Esophagus mucosa (tissue), 1 donor: ENCODE data around the gene CFAP68. TPM values are rescaled to one million over a fixed set of nuclear protein-coding genes. Genes with fewer than 3 reads are reported as not detected.

Experiments
- ATAC-seq: fragments of 200-7000 bp; cut with Tn5 transposase; one replicate; pipeline ENCODE4 v1.9.1; 2020
- total RNA-seq: library from RNA; stranded (reverse); gene quantifications from one replicate; pipeline ENCODE4 v1.2.4, GENCODE V29; 2023
- donor health status: DM: yes; HTN: yes; CAD: no.

Gene CFAP68
- 22.5 TPM for total RNA-seq

- ATAC-seq, result peak; percentile 95
Observed at GRCh38 chr11:111878849-111879636, at the start of gene CFAP68, which contains the start of gene FDXACB1. Gene CFAP68 (plus strand): TSS chr11:111879541. CDS start chr11:111879561, 20 bp downstream. Gene FDXACB1 (minus strand): TSS chr11:111879165. CDS start chr11:111879132, 33 bp downstream.

- ATAC-seq, result no peak
Observed at GRCh38 chr11:111833524-111833923, 45.8 kb upstream of the CFAP68 start.

- no peak for ATAC-seq
Observed at GRCh38 chr11:111834432-111835163, 44.7 kb upstream of the CFAP68 start.

GRCh38 chr11:111835665-111836064 is 43.7 kb upstream of the CFAP68 start:
- no peak for ATAC-seq

- ATAC-seq, result no peak
Observed at GRCh38 chr11:111836162-111836561, 43.2 kb upstream of the CFAP68 start.

GRCh38 chr11:111836721-111837120 is 42.6 kb upstream of the CFAP68 start:
- no peak for ATAC-seq

- ATAC-seq, result no peak
Observed at GRCh38 chr11:111837366-111837891, 41.9 kb upstream of the CFAP68 start.

- no peak for ATAC-seq
Observed at GRCh38 chr11:111838054-111838453, 41.3 kb upstream of the CFAP68 start.

GRCh38 chr11:111840143-111840542 is 39.2 kb upstream of the CFAP68 start:
- no peak for ATAC-seq

GRCh38 chr11:111841370-111842053 is 37.8 kb upstream of the CFAP68 start:
- ATAC-seq, result peak; percentile 87

GRCh38 chr11:111843661-111844060 is 35.7 kb upstream of the CFAP68 start:
- ATAC-seq, result no peak

- ATAC-seq, result no peak
Observed at GRCh38 chr11:111845276-111846028, 33.9 kb upstream of the CFAP68 start.

GRCh38 chr11:111846063-111846462 is 33.3 kb upstream of the CFAP68 start:
- no peak for ATAC-seq

- ATAC-seq, result no peak
Observed at GRCh38 chr11:111846636-111847035, 32.7 kb upstream of the CFAP68 start.

- ATAC-seq, result no peak
Observed at GRCh38 chr11:111849631-111850030, 29.7 kb upstream of the CFAP68 start.

- ATAC-seq, result no peak
Observed at GRCh38 chr11:111851067-111851466, 28.3 kb upstream of the CFAP68 start.

GRCh38 chr11:111851636-111852035 is 27.7 kb upstream of the CFAP68 start:
- ATAC-seq, result no peak

GRCh38 chr11:111852103-111852502 is 27.2 kb upstream of the CFAP68 start:
- ATAC-seq, result no peak

GRCh38 chr11:111855506-111855905 is 23.8 kb upstream of the CFAP68 start:
- no peak for ATAC-seq

GRCh38 chr11:111860257-111860656 is 19.1 kb upstream of the CFAP68 start:
- ATAC-seq, result no peak

- peak; percentile 55 for ATAC-seq
Observed at GRCh38 chr11:111870113-111870512, 9.2 kb upstream of the CFAP68 start.

- ATAC-seq, result peak; percentile 10
Observed at GRCh38 chr11:111870522-111870885, 8.8 kb upstream of the CFAP68 start.
